ENCODE results near the gene AHNAK.

The AHNAK gene

DNA sequence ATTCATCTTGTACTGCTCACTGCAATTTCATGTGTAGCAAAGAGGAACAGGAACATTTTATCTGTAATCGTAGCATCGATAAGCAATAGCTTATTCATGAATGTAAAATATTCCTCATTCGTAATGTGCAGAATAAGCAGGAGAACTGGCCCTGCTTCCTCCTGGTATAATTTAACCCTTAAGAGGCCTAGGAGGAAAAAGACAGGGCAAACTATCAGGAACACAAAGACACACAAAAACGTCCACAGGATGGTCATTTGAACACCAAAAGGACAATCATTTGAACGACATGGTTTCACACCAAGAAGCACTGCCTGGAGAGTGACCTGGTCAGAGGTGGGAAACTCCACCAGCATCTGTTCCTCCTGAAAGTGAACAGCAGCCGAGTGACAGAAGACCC is 63.9 kb downstream of the AHNAK start:
- H3K4me3 ChIP-seq (ENCODE audit: low read depth, low read length), result no peak overlapping the region
- DNase-seq (ENCODE audit: low read depth), result no peak
- TF ChIP-seq CTCF (IDR thresholded peaks at IDR 0.05; ENCODE audit: low read depth, low read length, missing control alignments), result no peak
- in situ Hi-C loops (cut with HindIII; ENCODE audit: low sequenced_read_pairs), result no loop called here

GRCh38 chr11:62479631-62480201 is 66.9 kb downstream of the AHNAK start:
- no peak for TF ChIP-seq CTCF (IDR thresholded peaks at IDR 0.05; ENCODE audit: low read depth, low read length, missing control alignments)
- in situ Hi-C loops (cut with HindIII; ENCODE audit: low sequenced_read_pairs), result no loop called here
- no peak for DNase-seq (ENCODE audit: low read depth)
- H3K4me3 ChIP-seq (ENCODE audit: low read depth, low read length), result no peak overlapping the region

DNA sequence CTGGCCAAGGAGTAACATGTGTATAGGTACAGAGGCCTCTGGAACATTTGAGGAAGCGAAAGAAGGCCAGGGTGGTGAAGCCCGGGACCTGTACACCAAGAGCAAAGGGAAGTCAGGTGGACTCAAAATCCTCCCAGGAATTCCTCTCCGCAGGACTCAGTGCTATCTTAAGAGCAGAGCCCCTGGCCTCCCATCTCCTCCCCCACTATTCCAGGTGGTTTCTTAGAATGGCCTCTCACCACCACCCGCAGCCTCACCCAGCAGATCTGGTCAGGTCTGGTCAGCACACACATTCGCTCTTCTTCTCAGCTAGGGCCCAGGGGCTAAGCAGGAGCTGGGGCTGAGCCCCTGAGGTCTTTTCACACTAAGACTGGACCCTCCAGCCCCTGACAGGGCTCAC is 68.7 kb downstream of the AHNAK start:
- no peak for TF ChIP-seq CTCF (IDR thresholded peaks at IDR 0.05; ENCODE audit: low read depth, low read length, missing control alignments)
- in situ Hi-C loops (cut with HindIII; ENCODE audit: low sequenced_read_pairs), result no loop called here
- no peak for DNase-seq (ENCODE audit: low read depth)

GRCh38 chr11:62472063-62472884 is 74.3 kb downstream of the AHNAK start:
- in situ Hi-C loops (cut with HindIII; ENCODE audit: low sequenced_read_pairs), result no loop called here
- no peak for DNase-seq (ENCODE audit: low read depth)
- H3K4me3 ChIP-seq (ENCODE audit: low read depth, low read length), result no peak overlapping the region
- no peak for TF ChIP-seq CTCF (IDR thresholded peaks at IDR 0.05; ENCODE audit: low read depth, low read length, missing control alignments)

More for the DNA sequence above, 68.7 kb downstream of the AHNAK start:
- no peak overlapping the region for H3K4me3 ChIP-seq (ENCODE audit: low read depth, low read length)

- DNase-seq (ENCODE audit: low read depth), result no peak
- TF ChIP-seq CTCF (IDR thresholded peaks at IDR 0.05; ENCODE audit: low read depth, low read length, missing control alignments), result no peak
- in situ Hi-C loops (cut with HindIII; ENCODE audit: low sequenced_read_pairs), result no loop called here
- H3K4me3 ChIP-seq (ENCODE audit: low read depth, low read length), result no peak overlapping the region
These were observed 75.0 kb downstream of the AHNAK start for GRCh38 chr11:62471603-62472002.

DNA sequence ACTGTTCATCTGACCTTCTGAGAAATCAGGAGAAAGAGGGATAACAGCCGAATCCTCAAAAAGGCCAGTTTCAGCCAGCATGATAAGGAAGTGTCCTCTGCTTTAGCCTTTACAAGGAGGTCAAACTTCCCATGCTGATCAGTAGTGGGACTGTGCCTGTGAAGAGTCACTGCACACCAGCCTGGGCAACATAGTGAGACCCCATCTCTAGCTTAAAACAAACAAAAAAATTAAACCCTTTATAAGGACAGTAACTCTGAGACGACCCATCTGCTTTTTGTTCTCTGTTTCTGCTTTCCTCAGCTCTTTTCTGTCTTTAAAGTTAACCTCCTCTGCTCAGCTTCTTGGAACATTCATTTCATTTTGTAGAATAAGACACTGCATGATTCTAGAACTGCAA is 78.0 kb downstream of the AHNAK start:
- in situ Hi-C loops (cut with HindIII; ENCODE audit: low sequenced_read_pairs), result no loop called here

More for the DNA sequence above, 78.0 kb downstream of the AHNAK start:
- TF ChIP-seq CTCF (IDR thresholded peaks at IDR 0.05; ENCODE audit: low read depth, low read length, missing control alignments), result no peak
- no peak overlapping the region for H3K4me3 ChIP-seq (ENCODE audit: low read depth, low read length)
- DNase-seq (ENCODE audit: low read depth), result no peak
